ENCODE results near the gene RHOB. TPM values are rescaled to one million over a fixed set of nuclear protein-coding genes. Genes with fewer than 3 reads are reported as not detected.

The RHOB gene
- total RNA-seq, 1 donor from 2014 or later, result 135 TPM

- Mint-ChIP-seq H3K4me3 (ENCODE audit: unreplicated experiment) (no peak overlapping the region), H3K36me3 (ENCODE audit: unreplicated experiment) (peaks cover 6% of the 10 kb centered on the region), H3K27me3 (ENCODE audit: unreplicated experiment) (no peaks in the 10 kb centered on the region), H3K4me1 (ENCODE audit: low read depth, unreplicated experiment) (no peaks in the 10 kb centered on the region), H3K9me3 (ENCODE audit: unreplicated experiment) (no peaks in the 10 kb centered on the region), H3K27ac (ENCODE audit: unreplicated experiment) (no peak overlapping the region)
- no peak for DNase-seq
- no peak for TF ChIP-seq CTCF (IDR thresholded peaks at IDR 0.05; ENCODE audit: partially characterized antibody, unreplicated experiment)
Observed at GRCh38 chr2:20418519-20418918, 28.4 kb upstream of the RHOB start.

- no peak overlapping the region for H3K4me3 Mint-ChIP-seq (ENCODE audit: unreplicated experiment)
- H3K9me3 Mint-ChIP-seq (ENCODE audit: unreplicated experiment), result no peaks in the 10 kb centered on the region
- H3K4me1 Mint-ChIP-seq (ENCODE audit: low read depth, unreplicated experiment), result no peaks in the 10 kb centered on the region
- peaks cover 6% of the 10 kb centered on the region for H3K36me3 Mint-ChIP-seq (ENCODE audit: unreplicated experiment)
- TF ChIP-seq CTCF (IDR thresholded peaks at IDR 0.05; ENCODE audit: partially characterized antibody, unreplicated experiment), result no peak
- no peak for DNase-seq
- H3K27ac Mint-ChIP-seq (ENCODE audit: unreplicated experiment), result no peak overlapping the region
- H3K27me3 Mint-ChIP-seq (ENCODE audit: unreplicated experiment), result no peaks in the 10 kb centered on the region
Observed at GRCh38 chr2:20419007-20419576, 27.8 kb upstream of the RHOB start.

GRCh38 chr2:20419752-20420151, 27.1 kb upstream of the RHOB start:
- Mint-ChIP-seq H3K4me3 (ENCODE audit: unreplicated experiment) (peak overlapping the region; percentile 2), H3K27me3 (ENCODE audit: unreplicated experiment) (no peaks in the 10 kb centered on the region)

GRCh38 chr2:20421336-20421987, 25.4 kb upstream of the RHOB start:
- H3K36me3 Mint-ChIP-seq (ENCODE audit: unreplicated experiment), result no peaks in the 10 kb centered on the region
- no peak for DNase-seq
- no peak for TF ChIP-seq CTCF (IDR thresholded peaks at IDR 0.05; ENCODE audit: partially characterized antibody, unreplicated experiment)
- H3K4me1 Mint-ChIP-seq (ENCODE audit: low read depth, unreplicated experiment), result no peaks in the 10 kb centered on the region
- no peaks in the 10 kb centered on the region for H3K9me3 Mint-ChIP-seq (ENCODE audit: unreplicated experiment)
- H3K27ac Mint-ChIP-seq (ENCODE audit: unreplicated experiment), result no peak overlapping the region
- H3K27me3 Mint-ChIP-seq (ENCODE audit: unreplicated experiment), result no peaks in the 10 kb centered on the region
- H3K4me3 Mint-ChIP-seq (ENCODE audit: unreplicated experiment), result no peak overlapping the region

More at GRCh38 chr2:20419752-20420151, 27.1 kb upstream of the RHOB start:
- TF ChIP-seq CTCF (IDR thresholded peaks at IDR 0.05; ENCODE audit: partially characterized antibody, unreplicated experiment), result no peak
- Mint-ChIP-seq H3K27ac (ENCODE audit: unreplicated experiment) (no peak overlapping the region), H3K4me1 (ENCODE audit: low read depth, unreplicated experiment) (no peaks in the 10 kb centered on the region), H3K36me3 (ENCODE audit: unreplicated experiment) (peaks cover 2% of the 10 kb centered on the region), H3K9me3 (ENCODE audit: unreplicated experiment) (no peaks in the 10 kb centered on the region)
- no peak for DNase-seq

GRCh38 chr2:20421988-20422370, 24.9 kb upstream of the RHOB start:
- H3K27ac Mint-ChIP-seq (ENCODE audit: unreplicated experiment), result no peak overlapping the region
- no peaks in the 10 kb centered on the region for H3K27me3 Mint-ChIP-seq (ENCODE audit: unreplicated experiment)
- H3K4me1 Mint-ChIP-seq (ENCODE audit: low read depth, unreplicated experiment), result no peaks in the 10 kb centered on the region
- no peaks in the 10 kb centered on the region for H3K36me3 Mint-ChIP-seq (ENCODE audit: unreplicated experiment)
- H3K9me3 Mint-ChIP-seq (ENCODE audit: unreplicated experiment), result no peaks in the 10 kb centered on the region
- no peak for DNase-seq
- TF ChIP-seq CTCF (IDR thresholded peaks at IDR 0.05; ENCODE audit: partially characterized antibody, unreplicated experiment), result no peak
- H3K4me3 Mint-ChIP-seq (ENCODE audit: unreplicated experiment), result no peak overlapping the region
